HepG2 (cell line): ENCODE results near the gene RNASE13. TPM values are rescaled to one million over a fixed set of nuclear protein-coding genes. Genes with fewer than 3 reads are reported as not detected.

ENCODE experiments used
- ELF1 ChIP-seq: sonication (generic); formaldehyde crosslinking; IDR thresholded peaks from 2 replicates; pipeline ENCODE4 v1.4.0; 2020; ENCODE audit warnings: missing genetic modification reagents
- HIVEP1 ChIP-seq: sonication (generic); formaldehyde crosslinking; IDR thresholded peaks from 2 replicates; pipeline ENCODE4 v1.4.0; 2020; ENCODE audit warnings: mild to moderate bottlenecking, missing genetic modification reagents
- MTA3 ChIP-seq: sonication (generic); formaldehyde crosslinking; IDR thresholded peaks from 2 replicates; pipeline ENCODE4 v1.4.0; 2020; ENCODE audit warnings: missing genetic modification reagents
- SAFB2 ChIP-seq: sonication (generic); formaldehyde crosslinking; IDR thresholded peaks from 2 replicates; pipeline ENCODE4 v1.5.1; 2020; ENCODE audit warnings: missing genetic modification reagents, low read depth, mild to moderate bottlenecking, borderline replicate concordance
- SATB2 ChIP-seq: sonication (generic); formaldehyde crosslinking; IDR thresholded peaks from 2 replicates; pipeline ENCODE4 v1.5.0; 2020; ENCODE audit warnings: missing genetic modification reagents
- TSC22D2 ChIP-seq: sonication (generic); formaldehyde crosslinking; IDR thresholded peaks from 2 replicates; pipeline ENCODE4 v1.5.1; 2020; ENCODE audit warnings: missing genetic modification reagents, mild to moderate bottlenecking, borderline replicate concordance
- ZBTB7A ChIP-seq: sonication (generic); formaldehyde crosslinking; IDR thresholded peaks from 2 replicates; pipeline ENCODE4 v1.8.0; 2022; ENCODE audit warnings: mild to moderate bottlenecking, missing genetic modification reagents
- ZNF180 ChIP-seq: sonication (generic); formaldehyde crosslinking; IDR thresholded peaks from 2 replicates; pipeline ENCODE4 v1.4.0; 2020; ENCODE audit warnings: low read depth, missing genetic modification reagents, borderline replicate concordance
- ZNF552 ChIP-seq: sonication (generic); formaldehyde crosslinking; IDR thresholded peaks from 2 replicates; pipeline ENCODE4 v1.9.0; 2022; ENCODE audit warnings: missing genetic modification reagents, mild to moderate bottlenecking, borderline replicate concordance
- ZNF589 ChIP-seq: sonication (generic); formaldehyde crosslinking; conservative IDR thresholded peaks from 2 replicates; pipeline ENCODE4 v1.8.0; 2022; ENCODE audit warnings: mild to moderate bottlenecking, moderate library complexity, missing genetic modification reagents
- polyA plus RNA-seq, 8 experiments: library from polyadenylated mRNA; depleted of rRNA in 3 of 8; stranded (reverse) in 7 of 8; unstranded in 1 of 8; fragments of >200 nt; fragmentation: Illumina TruSeq in 4 of 8; extraction: Trizol in 4 of 8; gene quantifications; 2 replicates each; pipeline versions ENCODE4 v1.2.1 to v1.2.3, GENCODE V29; 2011 to 2016; ENCODE audit warnings: low read depth in 4 of 8, missing spikeins in 1 of 8, mixed read lengths in 1 of 8; ENCODE audit not compliant: insufficient read depth in 1 of 8
- total RNA-seq, 5 experiments: library from RNA; depleted of rRNA; stranded (reverse); fragments of >200 nt; fragmentation: Illumina TruSeq; extraction: Trizol; gene quantifications; 2 replicates each; pipeline ENCODE4 v1.2.3, GENCODE V29; 2016; ENCODE audit warnings: low read depth in 1 of 5
- TF ChIP-seq, protein P1 (sequence below): sonication (generic); formaldehyde crosslinking; IDR thresholded peaks from 2 replicates; pipeline ENCODE4 v1.4.0; 2020; ENCODE audit warnings: low read depth, mild to moderate bottlenecking, missing genetic modification reagents
- TF ChIP-seq, protein P2 (sequence below): IDR thresholded peaks from 2 replicates; pipeline ENCODE4 v1.6.1; 2012; ENCODE audit warnings: low read length, improper control_type of control experiment
- TF ChIP-seq, protein P3 (sequence below): IDR thresholded peaks from 2 replicates; pipeline ENCODE4 v1.6.1; 2016; ENCODE audit warnings: mild to moderate bottlenecking
- TF ChIP-seq, protein P4 (sequence below): sonication (generic); formaldehyde crosslinking; IDR thresholded peaks from 2 replicates; pipeline ENCODE4 v1.8.1; 2023; ENCODE audit warnings: mild to moderate bottlenecking, missing genetic modification reagents, borderline replicate concordance
- TF ChIP-seq, protein P5 (sequence below): sonication (generic); formaldehyde crosslinking; IDR thresholded peaks from 2 replicates; pipeline ENCODE4 v1.4.0; 2020; ENCODE audit warnings: low read depth, mild to moderate bottlenecking, missing genetic modification reagents
- TF ChIP-seq, protein P6 (sequence below): sonication (generic); formaldehyde crosslinking; IDR thresholded peaks from 2 replicates; pipeline ENCODE4 v1.9.0; 2022; ENCODE audit warnings: low read depth, missing genetic modification reagents
- TF ChIP-seq, protein P7 (sequence below): sonication (generic); formaldehyde crosslinking; IDR thresholded peaks from 2 replicates; pipeline ENCODE4 v1.5.0; 2020; ENCODE audit warnings: mild to moderate bottlenecking, low read depth, missing genetic modification reagents, borderline replicate concordance

The RNASE13 gene
- total and polyA plus RNA-seq, 2 of the 13 experiments (the other 11 are each of a cell fraction or from before 2014, with no cell fraction given) = 1.0 TPM; not detected in 1

DNA sequence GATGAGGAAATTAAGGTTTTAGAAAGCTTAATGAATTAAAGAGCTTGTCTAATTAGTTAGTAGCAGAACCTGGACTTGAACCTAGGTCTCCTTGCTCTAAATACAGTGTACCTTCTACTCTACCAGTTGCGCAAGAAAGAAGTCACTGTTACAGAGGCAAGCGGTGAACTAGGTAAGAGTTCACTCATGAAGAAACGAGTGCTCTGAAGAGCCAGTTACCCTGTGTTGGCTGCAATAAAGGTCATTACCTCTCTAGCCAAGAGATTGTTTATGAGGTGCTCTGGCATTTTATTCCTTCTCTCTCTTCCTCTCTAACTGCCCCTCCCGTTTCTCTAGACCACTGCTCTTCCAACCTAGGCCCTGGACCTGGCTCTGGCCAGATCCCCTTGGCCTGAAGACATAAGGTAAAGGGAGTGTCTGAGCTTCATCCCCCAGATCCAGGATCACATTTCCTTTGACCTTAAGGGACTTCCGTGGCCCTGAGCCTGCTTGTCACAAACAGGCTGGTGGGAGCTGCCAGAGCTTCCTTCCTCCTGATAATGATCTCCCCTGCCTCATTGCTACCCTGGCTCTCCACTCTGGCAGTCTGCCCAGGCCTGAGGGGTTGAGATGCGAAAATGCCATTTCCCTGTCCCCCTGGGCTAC is 9.5 kb upstream of the RNASE13 start (continued):
- TF ChIP-seq, protein P1, sequence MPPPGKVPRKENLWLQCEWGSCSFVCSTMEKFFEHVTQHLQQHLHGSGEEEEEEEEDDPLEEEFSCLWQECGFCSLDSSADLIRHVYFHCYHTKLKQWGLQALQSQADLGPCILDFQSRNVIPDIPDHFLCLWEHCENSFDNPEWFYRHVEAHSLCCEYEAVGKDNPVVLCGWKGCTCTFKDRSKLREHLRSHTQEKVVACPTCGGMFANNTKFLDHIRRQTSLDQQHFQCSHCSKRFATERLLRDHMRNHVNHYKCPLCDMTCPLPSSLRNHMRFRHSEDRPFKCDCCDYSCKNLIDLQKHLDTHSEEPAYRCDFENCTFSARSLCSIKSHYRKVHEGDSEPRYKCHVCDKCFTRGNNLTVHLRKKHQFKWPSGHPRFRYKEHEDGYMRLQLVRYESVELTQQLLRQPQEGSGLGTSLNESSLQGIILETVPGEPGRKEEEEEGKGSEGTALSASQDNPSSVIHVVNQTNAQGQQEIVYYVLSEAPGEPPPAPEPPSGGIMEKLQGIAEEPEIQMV = no peak
- no peak for TF ChIP-seq ZNF180 (CRISPR knock-in tag)
- TF ChIP-seq ELF1 (CRISPR knock-in tag) = 0 out of 2 replicates have a peak, but pooled peaks have one; percentile 39
- no peak for TF ChIP-seq ZNF552 (CRISPR knock-in tag)
- no peak for TF ChIP-seq SATB2 (CRISPR knock-in tag)
- TF ChIP-seq MTA3 (CRISPR knock-in tag) = no peak
- TF ChIP-seq, protein P2, sequence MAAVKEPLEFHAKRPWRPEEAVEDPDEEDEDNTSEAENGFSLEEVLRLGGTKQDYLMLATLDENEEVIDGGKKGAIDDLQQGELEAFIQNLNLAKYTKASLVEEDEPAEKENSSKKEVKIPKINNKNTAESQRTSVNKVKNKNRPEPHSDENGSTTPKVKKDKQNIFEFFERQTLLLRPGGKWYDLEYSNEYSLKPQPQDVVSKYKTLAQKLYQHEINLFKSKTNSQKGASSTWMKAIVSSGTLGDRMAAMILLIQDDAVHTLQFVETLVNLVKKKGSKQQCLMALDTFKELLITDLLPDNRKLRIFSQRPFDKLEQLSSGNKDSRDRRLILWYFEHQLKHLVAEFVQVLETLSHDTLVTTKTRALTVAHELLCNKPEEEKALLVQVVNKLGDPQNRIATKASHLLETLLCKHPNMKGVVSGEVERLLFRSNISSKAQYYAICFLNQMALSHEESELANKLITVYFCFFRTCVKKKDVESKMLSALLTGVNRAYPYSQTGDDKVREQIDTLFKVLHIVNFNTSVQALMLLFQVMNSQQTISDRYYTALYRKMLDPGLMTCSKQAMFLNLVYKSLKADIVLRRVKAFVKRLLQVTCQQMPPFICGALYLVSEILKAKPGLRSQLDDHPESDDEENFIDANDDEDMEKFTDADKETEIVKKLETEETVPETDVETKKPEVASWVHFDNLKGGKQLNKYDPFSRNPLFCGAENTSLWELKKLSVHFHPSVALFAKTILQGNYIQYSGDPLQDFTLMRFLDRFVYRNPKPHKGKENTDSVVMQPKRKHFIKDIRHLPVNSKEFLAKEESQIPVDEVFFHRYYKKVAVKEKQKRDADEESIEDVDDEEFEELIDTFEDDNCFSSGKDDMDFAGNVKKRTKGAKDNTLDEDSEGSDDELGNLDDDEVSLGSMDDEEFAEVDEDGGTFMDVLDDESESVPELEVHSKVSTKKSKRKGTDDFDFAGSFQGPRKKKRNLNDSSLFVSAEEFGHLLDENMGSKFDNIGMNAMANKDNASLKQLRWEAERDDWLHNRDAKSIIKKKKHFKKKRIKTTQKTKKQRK = no peak
- peak; percentile 42; the same call in 1 of the 2 replicates for TF ChIP-seq HIVEP1 (CRISPR knock-in tag)
- TF ChIP-seq, protein P3, sequence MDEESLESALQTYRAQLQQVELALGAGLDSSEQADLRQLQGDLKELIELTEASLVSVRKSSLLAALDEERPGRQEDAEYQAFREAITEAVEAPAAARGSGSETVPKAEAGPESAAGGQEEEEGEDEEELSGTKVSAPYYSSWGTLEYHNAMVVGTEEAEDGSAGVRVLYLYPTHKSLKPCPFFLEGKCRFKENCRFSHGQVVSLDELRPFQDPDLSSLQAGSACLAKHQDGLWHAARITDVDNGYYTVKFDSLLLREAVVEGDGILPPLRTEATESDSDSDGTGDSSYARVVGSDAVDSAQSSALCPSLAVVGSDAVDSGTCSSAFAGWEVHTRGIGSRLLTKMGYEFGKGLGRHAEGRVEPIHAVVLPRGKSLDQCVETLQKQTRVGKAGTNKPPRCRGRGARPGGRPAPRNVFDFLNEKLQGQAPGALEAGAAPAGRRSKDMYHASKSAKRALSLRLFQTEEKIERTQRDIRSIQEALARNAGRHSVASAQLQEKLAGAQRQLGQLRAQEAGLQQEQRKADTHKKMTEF (CRISPR knock-in tag) = peak; percentile 65
- TF ChIP-seq ZNF589 (CRISPR knock-in tag) = no peak
- TF ChIP-seq, protein P4, sequence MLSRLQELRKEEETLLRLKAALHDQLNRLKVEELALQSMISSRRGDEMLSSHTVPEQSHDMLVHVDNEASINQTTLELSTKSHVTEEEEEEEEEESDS (CRISPR knock-in tag) = no peak
- no peak for TF ChIP-seq TSC22D2 (CRISPR knock-in tag)
- TF ChIP-seq, protein P5, sequence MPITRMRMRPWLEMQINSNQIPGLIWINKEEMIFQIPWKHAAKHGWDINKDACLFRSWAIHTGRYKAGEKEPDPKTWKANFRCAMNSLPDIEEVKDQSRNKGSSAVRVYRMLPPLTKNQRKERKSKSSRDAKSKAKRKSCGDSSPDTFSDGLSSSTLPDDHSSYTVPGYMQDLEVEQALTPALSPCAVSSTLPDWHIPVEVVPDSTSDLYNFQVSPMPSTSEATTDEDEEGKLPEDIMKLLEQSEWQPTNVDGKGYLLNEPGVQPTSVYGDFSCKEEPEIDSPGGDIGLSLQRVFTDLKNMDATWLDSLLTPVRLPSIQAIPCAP = no peak
- no peak; the same call in 1 of the 2 replicates for TF ChIP-seq SAFB2 (CRISPR knock-in tag)
- TF ChIP-seq, protein P6, sequence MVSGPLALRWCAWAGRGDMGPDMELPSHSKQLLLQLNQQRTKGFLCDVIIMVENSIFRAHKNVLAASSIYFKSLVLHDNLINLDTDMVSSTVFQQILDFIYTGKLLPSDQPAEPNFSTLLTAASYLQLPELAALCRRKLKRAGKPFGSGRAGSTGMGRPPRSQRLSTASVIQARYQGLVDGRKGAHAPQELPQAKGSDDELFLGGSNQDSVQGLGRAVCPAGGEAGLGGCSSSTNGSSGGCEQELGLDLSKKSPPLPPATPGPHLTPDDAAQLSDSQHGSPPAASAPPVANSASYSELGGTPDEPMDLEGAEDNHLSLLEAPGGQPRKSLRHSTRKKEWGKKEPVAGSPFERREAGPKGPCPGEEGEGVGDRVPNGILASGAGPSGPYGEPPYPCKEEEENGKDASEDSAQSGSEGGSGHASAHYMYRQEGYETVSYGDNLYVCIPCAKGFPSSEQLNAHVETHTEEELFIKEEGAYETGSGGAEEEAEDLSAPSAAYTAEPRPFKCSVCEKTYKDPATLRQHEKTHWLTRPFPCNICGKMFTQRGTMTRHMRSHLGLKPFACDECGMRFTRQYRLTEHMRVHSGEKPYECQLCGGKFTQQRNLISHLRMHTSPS = 0 out of 2 replicates have a peak, but pooled peaks have one; percentile 36
- TF ChIP-seq, protein P7, sequence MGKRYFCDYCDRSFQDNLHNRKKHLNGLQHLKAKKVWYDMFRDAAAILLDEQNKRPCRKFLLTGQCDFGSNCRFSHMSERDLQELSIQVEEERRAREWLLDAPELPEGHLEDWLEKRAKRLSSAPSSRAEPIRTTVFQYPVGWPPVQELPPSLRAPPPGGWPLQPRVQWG (CRISPR knock-in tag) = no peak
- no peak for TF ChIP-seq ZBTB7A (CRISPR knock-in tag)
